ENCODE data around the gene USP20.

- TF ChIP-seq, protein P1, sequence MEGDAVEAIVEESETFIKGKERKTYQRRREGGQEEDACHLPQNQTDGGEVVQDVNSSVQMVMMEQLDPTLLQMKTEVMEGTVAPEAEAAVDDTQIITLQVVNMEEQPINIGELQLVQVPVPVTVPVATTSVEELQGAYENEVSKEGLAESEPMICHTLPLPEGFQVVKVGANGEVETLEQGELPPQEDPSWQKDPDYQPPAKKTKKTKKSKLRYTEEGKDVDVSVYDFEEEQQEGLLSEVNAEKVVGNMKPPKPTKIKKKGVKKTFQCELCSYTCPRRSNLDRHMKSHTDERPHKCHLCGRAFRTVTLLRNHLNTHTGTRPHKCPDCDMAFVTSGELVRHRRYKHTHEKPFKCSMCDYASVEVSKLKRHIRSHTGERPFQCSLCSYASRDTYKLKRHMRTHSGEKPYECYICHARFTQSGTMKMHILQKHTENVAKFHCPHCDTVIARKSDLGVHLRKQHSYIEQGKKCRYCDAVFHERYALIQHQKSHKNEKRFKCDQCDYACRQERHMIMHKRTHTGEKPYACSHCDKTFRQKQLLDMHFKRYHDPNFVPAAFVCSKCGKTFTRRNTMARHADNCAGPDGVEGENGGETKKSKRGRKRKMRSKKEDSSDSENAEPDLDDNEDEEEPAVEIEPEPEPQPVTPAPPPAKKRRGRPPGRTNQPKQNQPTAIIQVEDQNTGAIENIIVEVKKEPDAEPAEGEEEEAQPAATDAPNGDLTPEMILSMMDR (IDR thresholded peaks at IDR 0.05) = no peak
- no peak for TF ChIP-seq EZH2 (IDR thresholded peaks at IDR 0.05)
- no peak for TF ChIP-seq EZH2phosphoT487 (IDR thresholded peaks at IDR 0.05)
Measured at GRCh38 chr9:129876815-129877214, 41.6 kb downstream of the USP20 start.

Data from neural progenitor cell (in vitro differentiated cells).